ENCODE data around the gene GRID2. TPM values are rescaled to one million over a fixed set of nuclear protein-coding genes. Genes with fewer than 3 reads are reported as not detected.
"Not testable (repeated sequence)": the region's sequence is repeated elsewhere in the genome, so short reads cannot be mapped to it uniquely, and the experiment has no call there.

GRID2 gene
- total RNA-seq, 6 donors from 2014 or later: 0.76 TPM; not detected in 5

GRCh38 chr4:92445127-92445526 lies 141.4 kb downstream of the GRID2 start:
- TF ChIP-seq, protein P1, sequence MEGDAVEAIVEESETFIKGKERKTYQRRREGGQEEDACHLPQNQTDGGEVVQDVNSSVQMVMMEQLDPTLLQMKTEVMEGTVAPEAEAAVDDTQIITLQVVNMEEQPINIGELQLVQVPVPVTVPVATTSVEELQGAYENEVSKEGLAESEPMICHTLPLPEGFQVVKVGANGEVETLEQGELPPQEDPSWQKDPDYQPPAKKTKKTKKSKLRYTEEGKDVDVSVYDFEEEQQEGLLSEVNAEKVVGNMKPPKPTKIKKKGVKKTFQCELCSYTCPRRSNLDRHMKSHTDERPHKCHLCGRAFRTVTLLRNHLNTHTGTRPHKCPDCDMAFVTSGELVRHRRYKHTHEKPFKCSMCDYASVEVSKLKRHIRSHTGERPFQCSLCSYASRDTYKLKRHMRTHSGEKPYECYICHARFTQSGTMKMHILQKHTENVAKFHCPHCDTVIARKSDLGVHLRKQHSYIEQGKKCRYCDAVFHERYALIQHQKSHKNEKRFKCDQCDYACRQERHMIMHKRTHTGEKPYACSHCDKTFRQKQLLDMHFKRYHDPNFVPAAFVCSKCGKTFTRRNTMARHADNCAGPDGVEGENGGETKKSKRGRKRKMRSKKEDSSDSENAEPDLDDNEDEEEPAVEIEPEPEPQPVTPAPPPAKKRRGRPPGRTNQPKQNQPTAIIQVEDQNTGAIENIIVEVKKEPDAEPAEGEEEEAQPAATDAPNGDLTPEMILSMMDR (IDR thresholded peaks at IDR 0.05): no peak
- TF ChIP-seq POLR2A (IDR thresholded peaks at IDR 0.05): no peak
- TF ChIP-seq EP300 (IDR thresholded peaks at IDR 0.05): no peak
- TF ChIP-seq POLR2AphosphoS5 (IDR thresholded peaks at IDR 0.05): no peak
- WGBS, 2 donors: 43 to 58% methylated on average over 1 of the region's 1 CpG
- no peaks in the 10 kb centered on the region for H3K4me1 ChIP-seq
- no peak overlapping the region for H3K27ac ChIP-seq
- DNase-seq (no peak), ATAC-seq (ENCODE audit: low FRiP score in 2 of 2) (no peak)
- H3K4me3 ChIP-seq: no peak overlapping the region
- H3K27me3 ChIP-seq: no peaks in the 10 kb centered on the region
- no peaks in the 10 kb centered on the region for H3K9me3 ChIP-seq
- no peaks in the 10 kb centered on the region for H3K36me3 ChIP-seq

DNA sequence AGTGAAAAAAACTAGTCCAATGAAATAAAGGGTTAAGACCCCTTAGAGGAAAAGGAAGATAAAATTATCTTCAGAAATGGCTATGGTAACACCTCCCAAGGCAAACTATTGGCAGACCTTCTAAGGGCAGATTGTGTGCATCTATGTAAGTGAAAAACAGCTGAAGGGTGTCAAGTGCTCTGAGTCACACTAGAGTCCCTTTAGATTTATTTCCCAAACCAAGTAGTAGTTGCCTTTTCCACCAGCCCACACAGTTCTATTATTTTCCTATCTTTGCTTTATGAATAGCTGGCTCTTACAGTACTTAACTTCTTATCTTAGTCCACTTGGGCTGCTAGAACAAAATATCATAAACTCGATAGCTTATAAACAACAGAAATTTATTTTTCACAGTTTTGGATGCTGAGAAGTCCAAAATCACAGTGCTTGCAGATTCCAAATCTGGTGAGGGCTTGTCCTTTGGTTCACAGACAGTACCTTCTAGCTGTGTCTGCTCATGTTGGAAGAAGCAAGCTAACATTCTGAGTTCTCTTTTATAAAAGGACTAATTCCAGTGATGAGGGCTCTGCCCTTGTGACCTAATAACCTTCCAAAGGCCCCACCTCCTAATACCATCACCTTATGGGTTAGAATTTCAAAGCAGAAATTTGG lies 143.6 kb downstream of the GRID2 start:
- WGBS, 2 donors: 50 to 58% methylated on average over 1 of the region's 1 CpG
- DNase-seq (no peak), ATAC-seq (ENCODE audit: low FRiP score in 2 of 2) (no peak)
- Histone ChIP-seq H3K27me3 (no peaks in the 10 kb centered on the region), H3K4me3 (no peak overlapping the region), H3K9me3 (no peaks in the 10 kb centered on the region), H3K4me1 (no peaks in the 10 kb centered on the region), H3K36me3 (no peaks in the 10 kb centered on the region), H3K27ac (no peak overlapping the region)
- TF ChIP-seq POLR2A (IDR thresholded peaks at IDR 0.05) (no peak), POLR2AphosphoS5 (IDR thresholded peaks at IDR 0.05) (no peak), EP300 (IDR thresholded peaks at IDR 0.05) (no peak)
- TF ChIP-seq, protein P1 (IDR thresholded peaks at IDR 0.05): no peak

- not testable (repeated sequence) for H3K27me3 ChIP-seq; H3K4me3 ChIP-seq; DNase-seq; H3K27ac ChIP-seq; H3K36me3 ChIP-seq; H3K9me3 ChIP-seq; H3K4me1 ChIP-seq; ATAC-seq (ENCODE audit: low FRiP score in 2 of 2)
- WGBS, 2 donors: 88 to 97% methylated on average over 5 of the region's 5 CpGs
Measured at GRCh38 chr4:92448176-92448575, 144.4 kb downstream of the GRID2 start.

DNA sequence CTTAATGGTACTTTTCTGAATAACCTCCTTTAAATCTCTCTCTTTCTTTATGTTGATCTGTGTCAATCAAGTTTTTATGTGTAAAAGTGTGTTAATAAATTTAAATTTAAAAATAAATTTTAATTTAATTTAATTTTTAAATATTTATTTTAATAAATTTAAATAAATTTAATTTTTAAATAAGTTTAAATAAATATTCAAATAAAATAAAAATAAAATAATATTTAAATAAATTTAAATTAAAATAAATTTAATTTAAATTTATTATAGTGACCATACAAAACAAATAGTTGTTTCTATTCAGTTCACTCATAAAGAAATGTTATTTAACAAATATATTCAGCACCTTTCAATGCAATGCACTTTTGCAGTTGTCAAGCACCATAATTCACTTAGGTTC lies 146.9 kb downstream of the GRID2 start:
- DNase-seq (no peak), ATAC-seq (ENCODE audit: low FRiP score in 2 of 2) (no peak)
- Histone ChIP-seq H3K9me3 (no peaks in the 10 kb centered on the region), H3K4me1 (no peaks in the 10 kb centered on the region), H3K27me3 (no peaks in the 10 kb centered on the region), H3K27ac (no peak overlapping the region), H3K4me3 (no peak overlapping the region), H3K36me3 (no peaks in the 10 kb centered on the region)
- TF ChIP-seq, protein P1 (IDR thresholded peaks at IDR 0.05): no peak
- TF ChIP-seq POLR2AphosphoS5 (IDR thresholded peaks at IDR 0.05) (no peak), POLR2A (IDR thresholded peaks at IDR 0.05) (no peak), EP300 (IDR thresholded peaks at IDR 0.05) (no peak)

GRCh38 chr4:92451782-92452181 lies 148.0 kb downstream of the GRID2 start:
- no peaks in the 10 kb centered on the region for H3K9me3 ChIP-seq
- DNase-seq (no peak), ATAC-seq (ENCODE audit: low FRiP score in 2 of 2) (no peak)
- no peak overlapping the region for H3K27ac ChIP-seq
- H3K4me3 ChIP-seq: no peak overlapping the region
- no peak for TF ChIP-seq POLR2A (IDR thresholded peaks at IDR 0.05)
- TF ChIP-seq, protein P1 (IDR thresholded peaks at IDR 0.05): no peak
- TF ChIP-seq POLR2AphosphoS5 (IDR thresholded peaks at IDR 0.05): no peak
- no peaks in the 10 kb centered on the region for H3K4me1 ChIP-seq
- H3K27me3 ChIP-seq: no peaks in the 10 kb centered on the region
- no peaks in the 10 kb centered on the region for H3K36me3 ChIP-seq

- ATAC-seq (ENCODE audit: low FRiP score in 2 of 2); DNase-seq; H3K9me3 ChIP-seq; H3K4me1 ChIP-seq; H3K27me3 ChIP-seq; H3K27ac ChIP-seq; H3K4me3 ChIP-seq; H3K36me3 ChIP-seq: not testable (repeated sequence)
- 90 to 94% methylated on average over 2 of the region's 2 CpGs for WGBS, 2 donors
Measured at GRCh38 chr4:92452383-92452782, 148.6 kb downstream of the GRID2 start.

All from upper lobe of left lung (tissue), 6 donors.